GM21717 (cell line): ENCODE results near the gene GNAI1.

ENCODE experiments used
- ATAC-seq: cut with Tn5 transposase; IDR thresholded peaks from one replicate; pipeline ENCODE4 v1.9.1; 2021; ENCODE audit warnings: mild to moderate bottlenecking, moderate library complexity; ENCODE audit not compliant: unreplicated experiment

The GNAI1 gene

GRCh38 chr7:80244206-80244916 lies 109.7 kb downstream of the GNAI1 start:
- no peak for ATAC-seq

GRCh38 chr7:80247144-80247543 lies 112.5 kb downstream of the GNAI1 start:
- ATAC-seq, result no peak

- no peak for ATAC-seq
Measured at GRCh38 chr7:80247891-80248290, 113.3 kb downstream of the GNAI1 start.

GRCh38 chr7:80249184-80249583 lies 114.6 kb downstream of the GNAI1 start:
- no peak for ATAC-seq

GRCh38 chr7:80249619-80250295 lies 115.1 kb downstream of the GNAI1 start:
- ATAC-seq, result no peak

- ATAC-seq, result no peak
Measured at GRCh38 chr7:80253237-80253636, 118.6 kb downstream of the GNAI1 start.

- ATAC-seq, result no peak
Measured at GRCh38 chr7:80253653-80254052, 119.0 kb downstream of the GNAI1 start.

- no peak for ATAC-seq
Measured at GRCh38 chr7:80255656-80256055, 121.0 kb downstream of the GNAI1 start.

GRCh38 chr7:80257756-80258155 lies 123.1 kb downstream of the GNAI1 start:
- ATAC-seq, result no peak

- ATAC-seq, result no peak
Measured at GRCh38 chr7:80260606-80261005, 126.0 kb downstream of the GNAI1 start.

GRCh38 chr7:80263333-80263732 lies 128.7 kb downstream of the GNAI1 start:
- no peak for ATAC-seq

GRCh38 chr7:80263821-80264220 lies 129.2 kb downstream of the GNAI1 start:
- no peak for ATAC-seq

GRCh38 chr7:80264769-80265495 lies 130.3 kb downstream of the GNAI1 start:
- no peak for ATAC-seq

- no peak for ATAC-seq
Measured at GRCh38 chr7:80272560-80273239, 138.1 kb downstream of the GNAI1 start.

- ATAC-seq, result no peak
Measured at GRCh38 chr7:80273327-80273726, 138.7 kb downstream of the GNAI1 start.

- no peak for ATAC-seq
Measured at GRCh38 chr7:80275192-80275605, 140.6 kb downstream of the GNAI1 start.
